ENCODE measurements around the gene MCC. TPM values are rescaled to one million over a fixed set of nuclear protein-coding genes. Genes with fewer than 3 reads are reported as not detected.

MCC gene
- total RNA-seq, 2 experiments from 2014 or later, result 0.62 to 0.81 TPM

- Mint-ChIP-seq H3K4me1 (ENCODE audit: low read depth) (peaks cover 27% of the 10 kb centered on the region), H3K4me3 (peak within 1 kb of the TSS; percentile 91), H3K36me3 (ENCODE audit: low read depth) (peaks cover 8% of the 10 kb centered on the region), H3K9me3 (no peaks in the 10 kb centered on the region), H3K27me3 (ENCODE audit: low read depth) (peaks cover 5% of the 10 kb centered on the region), H3K27ac (peak within 1 kb of the TSS; percentile 88)
- intact Hi-C loops (cut with micrococcal nuclease), result loop anchor here (1.0 to 10.0 kb wide), 12 partner anchors 10 to 806 kb away; partner anchors contain the start of genes MCC and SRP19
- DNase-seq, result peak; percentile 90
- CTCF ChIA-PET, result interaction anchor here (0.6 to 1.2 kb wide), 5 partner anchors 9 to 440 kb away, joined by 3 to 7 read pairs (median 3); no protein-coding TSS in a partner anchor
Observed at GRCh38 chr5:113513384-113514288, 25.4 kb upstream of the MCC start, which contains the start of gene YTHDC2. TSS of gene YTHDC2 (plus strand) at chr5:113513694. CDS start at chr5:113513896, 202 bp downstream.

DNA sequence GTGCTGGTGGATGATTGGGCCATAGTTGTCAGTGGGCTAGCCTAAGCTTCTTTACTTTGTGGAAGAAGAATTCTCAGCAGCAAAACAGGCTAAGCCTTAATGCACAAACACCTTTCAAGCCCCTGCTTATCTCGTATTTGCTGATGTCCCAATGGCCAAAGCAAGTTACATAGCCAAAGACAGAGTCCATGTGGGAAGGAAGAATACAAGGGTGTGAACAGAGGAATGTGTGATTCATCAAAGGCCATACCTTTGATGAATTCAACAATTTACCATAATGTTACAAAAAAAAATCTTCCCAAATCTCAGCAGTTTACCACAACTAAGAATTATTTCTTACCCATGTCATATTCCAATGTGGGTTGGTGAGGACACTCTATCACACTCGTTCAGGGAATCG is 24.1 kb upstream of the MCC start:
- CTCF ChIA-PET, result interaction anchor here (0.6 to 3.0 kb wide), 5 partner anchors 24 to 445 kb away, joined by 3 to 30 read pairs (median 5); partner anchors contain the start of gene MCC
- intact Hi-C loops (cut with micrococcal nuclease), result loop anchor here (2.0 to 10.0 kb wide), 7 partner anchors 94 to 805 kb away; partner anchors contain the start of gene SRP19
- no peak for DNase-seq
- peaks cover 25% of the 10 kb centered on the region for H3K4me1 Mint-ChIP-seq (ENCODE audit: low read depth)
- H3K36me3 Mint-ChIP-seq (ENCODE audit: low read depth), result peaks cover 5% of the 10 kb centered on the region
- no peaks in the 10 kb centered on the region for H3K9me3 Mint-ChIP-seq
- peak overlapping the region; percentile 1 for H3K4me3 Mint-ChIP-seq
- peaks cover 5% of the 10 kb centered on the region for H3K27me3 Mint-ChIP-seq (ENCODE audit: low read depth)
- no peak overlapping the region for H3K27ac Mint-ChIP-seq

GRCh38 chr5:113510836-113511451 is 22.7 kb upstream of the MCC start:
- Mint-ChIP-seq H3K9me3 (no peaks in the 10 kb centered on the region), H3K4me3 (no peak overlapping the region), H3K36me3 (ENCODE audit: low read depth) (no peaks in the 10 kb centered on the region), H3K27ac (no peak overlapping the region), H3K27me3 (ENCODE audit: low read depth) (peaks cover 11% of the 10 kb centered on the region), H3K4me1 (ENCODE audit: low read depth) (peaks cover 18% of the 10 kb centered on the region)
- DNase-seq, result no peak
- intact Hi-C loops (cut with micrococcal nuclease), result loop anchor here (2.0 to 10.0 kb wide), 7 partner anchors 219 to 804 kb away; partner anchors contain the start of gene SRP19
- CTCF ChIA-PET, result interaction anchor here (0.6 to 3.0 kb wide), 8 partner anchors 23 to 515 kb away, joined by 3 to 30 read pairs (median 5); partner anchors contain the start of gene MCC

DNA sequence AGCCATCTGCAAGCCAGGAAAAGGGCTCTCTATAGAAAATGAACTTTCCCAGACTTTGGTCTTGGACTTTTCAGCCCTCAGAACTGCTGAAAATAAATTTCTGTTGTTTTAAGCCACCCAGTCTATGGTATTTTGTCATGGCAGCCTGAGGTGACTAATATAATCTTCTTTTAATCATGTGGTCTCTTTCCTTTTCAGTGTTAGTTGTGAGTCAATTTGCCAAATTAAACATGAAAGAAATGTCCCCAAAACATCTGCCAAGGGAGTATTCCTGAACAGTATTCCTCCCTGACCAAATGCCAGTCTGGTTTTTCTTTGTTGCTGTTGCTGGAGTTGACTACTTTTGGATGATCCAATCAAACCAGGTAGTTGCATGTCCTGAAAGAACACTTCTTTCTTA is 20.5 kb upstream of the MCC start:
- no peak for DNase-seq
- Mint-ChIP-seq H3K27ac (no peak overlapping the region), H3K27me3 (ENCODE audit: low read depth) (peaks cover 14% of the 10 kb centered on the region), H3K4me3 (no peak overlapping the region), H3K9me3 (no peaks in the 10 kb centered on the region), H3K36me3 (ENCODE audit: low read depth) (no peaks in the 10 kb centered on the region), H3K4me1 (ENCODE audit: low read depth) (peaks cover 6% of the 10 kb centered on the region)
- CTCF ChIA-PET, result no interaction called here
- intact Hi-C loops (cut with micrococcal nuclease), result no loop called here

- no peak for DNase-seq
- H3K27me3 Mint-ChIP-seq (ENCODE audit: low read depth), result peaks cover 16% of the 10 kb centered on the region
- H3K9me3 Mint-ChIP-seq, result no peaks in the 10 kb centered on the region
- no peak overlapping the region for H3K27ac Mint-ChIP-seq
- intact Hi-C loops (cut with micrococcal nuclease), result no loop called here
- no peaks in the 10 kb centered on the region for H3K36me3 Mint-ChIP-seq (ENCODE audit: low read depth)
- CTCF ChIA-PET, result no interaction called here
- peaks cover 1% of the 10 kb centered on the region for H3K4me1 Mint-ChIP-seq (ENCODE audit: low read depth)
- no peak overlapping the region for H3K4me3 Mint-ChIP-seq
Observed at GRCh38 chr5:113507601-113508000, 19.3 kb upstream of the MCC start.

GRCh38 chr5:113505181-113505580 is 16.9 kb upstream of the MCC start:
- H3K27ac Mint-ChIP-seq, result no peak overlapping the region
- intact Hi-C loops (cut with micrococcal nuclease), result no loop called here
- no peak overlapping the region for H3K4me3 Mint-ChIP-seq
- DNase-seq, result no peak
- H3K4me1 Mint-ChIP-seq (ENCODE audit: low read depth), result no peaks in the 10 kb centered on the region
- H3K27me3 Mint-ChIP-seq (ENCODE audit: low read depth), result peaks cover 19% of the 10 kb centered on the region
- no peaks in the 10 kb centered on the region for H3K36me3 Mint-ChIP-seq (ENCODE audit: low read depth)
- CTCF ChIA-PET, result no interaction called here
- H3K9me3 Mint-ChIP-seq, result no peaks in the 10 kb centered on the region

DNA sequence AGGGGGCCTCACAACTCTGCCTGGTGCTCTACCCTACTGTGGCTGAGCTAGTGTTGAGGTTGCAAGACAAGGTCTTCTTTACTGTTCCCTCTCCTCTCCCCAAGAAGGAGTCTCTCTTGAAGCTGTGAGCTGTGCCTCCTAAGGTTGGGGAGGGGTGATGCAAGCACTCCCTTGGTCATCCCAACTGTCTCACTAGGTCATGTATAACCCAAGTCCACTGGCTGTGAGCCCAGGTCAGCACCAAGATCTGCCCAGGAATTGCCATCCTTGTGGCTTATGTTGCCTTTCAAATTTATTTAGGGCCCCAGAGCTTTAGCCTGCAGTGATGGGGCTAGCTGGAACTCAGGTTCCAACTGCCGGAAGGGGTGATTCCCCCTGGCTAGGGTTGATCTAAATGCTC is 14.9 kb upstream of the MCC start:
- Mint-ChIP-seq H3K4me3 (no peak overlapping the region), H3K27me3 (ENCODE audit: low read depth) (peaks cover 23% of the 10 kb centered on the region), H3K36me3 (ENCODE audit: low read depth) (no peaks in the 10 kb centered on the region), H3K27ac (no peak overlapping the region), H3K4me1 (ENCODE audit: low read depth) (no peaks in the 10 kb centered on the region), H3K9me3 (no peaks in the 10 kb centered on the region)
- intact Hi-C loops (cut with micrococcal nuclease), result no loop called here
- no peak for DNase-seq
- CTCF ChIA-PET, result interaction anchor here (1.3 kb wide), 1 partner anchor 123 kb away, joined by 4 read pairs; no protein-coding TSS in a partner anchor

GRCh38 chr5:113502073-113502472 is 13.8 kb upstream of the MCC start:
- CTCF ChIA-PET, result interaction anchor here (1.3 kb wide), 1 partner anchor 122 kb away, joined by 4 read pairs; no protein-coding TSS in a partner anchor
- Mint-ChIP-seq H3K9me3 (no peaks in the 10 kb centered on the region), H3K4me1 (ENCODE audit: low read depth) (no peaks in the 10 kb centered on the region), H3K27ac (no peak overlapping the region), H3K36me3 (ENCODE audit: low read depth) (no peaks in the 10 kb centered on the region), H3K4me3 (no peak overlapping the region), H3K27me3 (ENCODE audit: low read depth) (peaks cover 30% of the 10 kb centered on the region)
- no peak for DNase-seq
- intact Hi-C loops (cut with micrococcal nuclease), result no loop called here

DNA sequence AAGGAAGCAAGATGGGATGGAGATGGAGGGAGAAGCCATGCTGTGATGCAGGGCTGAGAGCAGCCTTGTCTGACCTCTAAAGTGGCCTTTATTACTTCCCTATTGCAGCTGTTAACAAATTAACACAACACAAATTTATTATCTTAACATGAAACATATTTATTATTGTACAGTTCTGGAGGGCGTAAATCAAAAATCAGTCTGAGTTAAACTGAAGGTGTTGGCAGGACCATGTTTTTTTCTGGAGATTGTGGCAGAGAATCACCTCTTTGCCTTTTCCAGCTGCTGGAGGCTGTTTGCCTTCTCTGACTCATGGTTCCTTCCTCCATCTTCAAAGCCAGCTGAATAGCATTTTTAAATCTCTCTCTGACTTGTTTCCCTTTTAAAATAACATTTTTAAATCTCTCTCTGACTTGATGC is 7.2 kb upstream of the MCC start:
- H3K9me3 Mint-ChIP-seq, result peaks cover 10% of the 10 kb centered on the region
- CTCF ChIA-PET, result no interaction called here
- no peak overlapping the region for H3K27ac Mint-ChIP-seq
- H3K4me3 Mint-ChIP-seq, result no peak overlapping the region
- H3K27me3 Mint-ChIP-seq (ENCODE audit: low read depth), result peaks cover 37% of the 10 kb centered on the region
- DNase-seq, result no peak
- no peaks in the 10 kb centered on the region for H3K4me1 Mint-ChIP-seq (ENCODE audit: low read depth)
- no peaks in the 10 kb centered on the region for H3K36me3 Mint-ChIP-seq (ENCODE audit: low read depth)
- intact Hi-C loops (cut with micrococcal nuclease), result no loop called here

DNA sequence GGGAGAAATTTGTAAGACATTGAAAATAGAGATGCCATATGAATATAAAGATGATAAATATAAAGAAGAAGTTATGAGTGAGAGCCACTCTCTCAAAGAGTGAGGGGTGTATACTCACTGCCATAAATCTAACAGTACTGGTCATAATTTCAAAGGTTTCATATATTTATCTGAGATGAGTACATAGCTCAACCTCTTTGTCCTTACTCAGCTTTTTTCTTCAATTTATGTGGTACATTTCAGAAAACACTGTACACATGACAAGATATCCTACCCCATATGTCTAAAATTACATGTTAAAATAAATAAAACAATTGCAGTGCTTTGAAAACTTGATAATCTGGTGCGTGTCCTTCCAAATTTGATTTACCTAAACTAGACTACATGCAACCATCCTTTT is 5.2 kb upstream of the MCC start:
- intact Hi-C loops (cut with micrococcal nuclease), result no loop called here
- CTCF ChIA-PET, result no interaction called here
- H3K27me3 Mint-ChIP-seq (ENCODE audit: low read depth), result peaks cover 48% of the 10 kb centered on the region

DNA sequence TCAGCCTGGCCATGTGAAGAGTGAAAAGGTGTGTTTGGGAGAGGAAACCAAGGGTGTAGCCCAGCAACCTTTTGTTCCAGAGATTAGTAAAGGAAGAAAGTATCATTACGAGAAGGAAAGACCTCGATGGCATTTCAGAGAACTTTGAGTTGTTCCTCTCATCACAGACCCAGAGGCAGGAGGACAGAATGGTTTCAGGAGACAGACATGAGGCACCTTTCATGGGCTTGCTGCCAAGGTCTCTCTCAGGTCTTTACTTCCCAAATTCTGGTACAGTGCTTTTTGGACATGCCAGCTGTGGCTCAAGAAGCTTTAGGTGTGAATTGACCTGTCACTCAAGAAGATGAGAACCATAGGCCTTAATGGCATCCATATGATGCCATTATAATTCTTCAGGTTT is 2.8 kb upstream of the MCC start:
- intact Hi-C loops (cut with micrococcal nuclease), result no loop called here
- Mint-ChIP-seq H3K27me3 (ENCODE audit: low read depth) (peaks cover 52% of the 10 kb centered on the region), H3K9me3 (peaks cover 20% of the 10 kb centered on the region), H3K27ac (no peak overlapping the region), H3K4me3 (no peak overlapping the region), H3K36me3 (ENCODE audit: low read depth) (peaks cover 2% of the 10 kb centered on the region), H3K4me1 (ENCODE audit: low read depth) (peaks cover 9% of the 10 kb centered on the region)
- no peak for DNase-seq
- CTCF ChIA-PET, result interaction anchor here (1.5 kb wide), 1 partner anchor 113 kb away, joined by 3 read pairs; no protein-coding TSS in a partner anchor

More for the DNA sequence above, 5.2 kb upstream of the MCC start:
- Mint-ChIP-seq H3K27ac (no peak overlapping the region), H3K9me3 (peaks cover 20% of the 10 kb centered on the region), H3K36me3 (ENCODE audit: low read depth) (peaks cover 2% of the 10 kb centered on the region), H3K4me1 (ENCODE audit: low read depth) (peaks cover 9% of the 10 kb centered on the region), H3K4me3 (no peak overlapping the region)
- DNase-seq, result no peak

- H3K4me1 Mint-ChIP-seq (ENCODE audit: low read depth), result peaks cover 9% of the 10 kb centered on the region
- peaks cover 20% of the 10 kb centered on the region for H3K9me3 Mint-ChIP-seq
Observed at GRCh38 chr5:113490317-113490716, 2.1 kb upstream of the MCC start.

More at GRCh38 chr5:113490317-113490716, 2.1 kb upstream of the MCC start:
- DNase-seq, result no peak
- intact Hi-C loops (cut with micrococcal nuclease), result no loop called here
- peaks cover 56% of the 10 kb centered on the region for H3K27me3 Mint-ChIP-seq (ENCODE audit: low read depth)
- CTCF ChIA-PET, result no interaction called here
- no peak overlapping the region for H3K4me3 Mint-ChIP-seq
- peaks cover 2% of the 10 kb centered on the region for H3K36me3 Mint-ChIP-seq (ENCODE audit: low read depth)
- H3K27ac Mint-ChIP-seq, result no peak overlapping the region

All from activated naive CD4-positive, alpha-beta T cell treated with anti-CD3 and anti-CD28 coated beads for 36 hours (primary cell).